Stomach (tissue), 9 donors: ENCODE results near the gene FIP1L1. TPM values are rescaled to one million over a fixed set of nuclear protein-coding genes. Genes with fewer than 3 reads are reported as not detected.
A peak's percentile ranks its signal among the peaks of the same experiment; 100 is the strongest.

ENCODE experiments used
- DNase-seq, 2 donors: peaks; one replicate each; pipeline versions ENCODE4 v3.0.0 to v3.0.0-alpha.2; 2013 to 2019
- H3K27ac ChIP-seq, 5 donors: fragments of 200-600 bp in 4 of 5; sonication (generic) in 4 of 5; one replicate each; pipeline ENCODE4 v1.5.1; 2013 to 2019; ENCODE audit warnings: mild to moderate bottlenecking in 1 of 5, moderate library complexity in 1 of 5
- H3K27me3 ChIP-seq, 3 donors: fragments of 200-600 bp; sonication (generic); one replicate each; pipeline ENCODE4 v1.5.1; 2017 to 2019; ENCODE audit warnings: mixed run types in 1 of 3
- H3K36me3 ChIP-seq, 4 donors: fragments of 200-600 bp; sonication (generic); 1 replicate in 3 of 4; 2 replicates in 1 of 4; pipeline ENCODE4 v1.5.1; 2016 to 2019
- H3K4me1 ChIP-seq, 4 donors: fragments of 200-600 bp; sonication (generic); one replicate each; pipeline ENCODE4 v1.5.1; 2016 to 2019
- H3K4me3 ChIP-seq, 4 donors: fragments of 200-600 bp; sonication (generic) in 3 of 4; one replicate each; pipeline ENCODE4 v1.5.1; 2016 to 2019; ENCODE audit warnings: mild to moderate bottlenecking in 1 of 4
- H3K9me3 ChIP-seq, 4 donors: fragments of 200-600 bp; sonication (generic); one replicate each; pipeline ENCODE4 v1.5.1; 2016 to 2019
- EP300 ChIP-seq: sonication (generic); formaldehyde crosslinking; IDR thresholded peaks from one replicate; pipeline ENCODE4 v1.6.1; 2017; ENCODE audit warnings: antibody characterized with exemption
- POLR2A ChIP-seq, 4 donors: fragments of 450-650 bp; IDR thresholded peaks; one replicate each; pipeline ENCODE4 v1.6.1; 2016; ENCODE audit warnings: antibody characterized with exemption in 4 of 4, control low read depth in 2 of 4, mild to moderate bottlenecking in 1 of 4, moderate library complexity in 1 of 4
- POLR2AphosphoS5 ChIP-seq, 3 donors: sonication (generic); formaldehyde crosslinking; IDR thresholded peaks; one replicate each; pipeline ENCODE4 v1.6.1; 2016; ENCODE audit warnings: antibody characterized with exemption in 3 of 3
- WGBS, 5 donors: extraction: QIAGEN DNeasy Blood & Tissue Kit in 3 of 5; methylation state at CpG; one replicate each; pipeline versions ENCODE4 v1.1.5 to v1.1.7; 2013 to 2018; 5-methylcytosine and 5-hydroxymethylcytosine counted together
- intact Hi-C: fragments of 100-400 bp; cut with DNase I; formaldehyde crosslinking; loops from one replicate; pipeline ENCODE4 v1.15.1; 2023; ENCODE audit warnings: low total_unique reads
- polyA plus RNA-seq, 3 donors: library from polyadenylated mRNA; stranded (reverse); fragments of 200-250 nt; gene quantifications; one replicate each; pipeline ENCODE4 v1.2.3, GENCODE V29; 2013
- total RNA-seq, 5 donors: library from RNA; depleted of rRNA; stranded (reverse); fragments of >200 nt; gene quantifications; one replicate each; pipeline versions ENCODE4 v1.1.0 to v1.2.3, GENCODE V29; 2014 to 2016
- TF ChIP-seq, protein P1 (sequence below), 7 experiments: fragments of 450-650 bp in 4 of 7; fragments of 200-600 bp in 3 of 7; sonication (generic) in 3 of 7; IDR thresholded peaks; one replicate each; pipeline ENCODE4 v1.5.1; 2016 to 2019; ENCODE audit warnings: antibody characterized with exemption in 7 of 7, control low read depth in 2 of 7, mild to moderate bottlenecking in 1 of 7
- donor health status: healthy with polysubstance abuse.
- donor health status: Bipolar disorder and iron deficiency.
- donor health status: healthy.

The FIP1L1 gene
- total and polyA plus RNA-seq, 8 donors = 19.9 to 91.1 (median 29.9) TPM

DNA sequence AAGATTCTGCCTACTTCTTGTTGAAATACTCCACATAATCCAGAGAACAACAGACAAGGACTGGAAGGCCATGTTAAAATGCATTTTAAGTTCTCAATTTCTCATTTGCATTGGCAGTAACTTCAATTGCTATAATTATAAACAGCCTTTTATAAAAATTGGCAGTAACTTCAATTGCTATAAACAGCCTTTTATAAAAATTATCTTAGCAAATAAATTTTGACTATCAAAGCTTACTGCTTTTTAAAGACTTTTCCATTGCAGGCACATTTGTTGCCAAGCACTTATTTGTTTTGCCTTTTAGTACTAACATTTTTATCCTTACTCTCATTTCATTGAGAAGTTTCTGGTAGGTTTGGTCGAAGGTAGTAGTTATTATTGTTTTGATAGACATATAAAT is 29.4 kb upstream of the FIP1L1 start:
- peaks cover 3 to 28% (median 21%) of the 10 kb centered on the region in 4 donors for H3K36me3 ChIP-seq
- TF ChIP-seq EP300 (no peak), POLR2AphosphoS5 (IDR thresholded peaks at IDR 0.05) (no peak), POLR2A (IDR thresholded peaks at IDR 0.05) (no peak)
- TF ChIP-seq, protein P1, sequence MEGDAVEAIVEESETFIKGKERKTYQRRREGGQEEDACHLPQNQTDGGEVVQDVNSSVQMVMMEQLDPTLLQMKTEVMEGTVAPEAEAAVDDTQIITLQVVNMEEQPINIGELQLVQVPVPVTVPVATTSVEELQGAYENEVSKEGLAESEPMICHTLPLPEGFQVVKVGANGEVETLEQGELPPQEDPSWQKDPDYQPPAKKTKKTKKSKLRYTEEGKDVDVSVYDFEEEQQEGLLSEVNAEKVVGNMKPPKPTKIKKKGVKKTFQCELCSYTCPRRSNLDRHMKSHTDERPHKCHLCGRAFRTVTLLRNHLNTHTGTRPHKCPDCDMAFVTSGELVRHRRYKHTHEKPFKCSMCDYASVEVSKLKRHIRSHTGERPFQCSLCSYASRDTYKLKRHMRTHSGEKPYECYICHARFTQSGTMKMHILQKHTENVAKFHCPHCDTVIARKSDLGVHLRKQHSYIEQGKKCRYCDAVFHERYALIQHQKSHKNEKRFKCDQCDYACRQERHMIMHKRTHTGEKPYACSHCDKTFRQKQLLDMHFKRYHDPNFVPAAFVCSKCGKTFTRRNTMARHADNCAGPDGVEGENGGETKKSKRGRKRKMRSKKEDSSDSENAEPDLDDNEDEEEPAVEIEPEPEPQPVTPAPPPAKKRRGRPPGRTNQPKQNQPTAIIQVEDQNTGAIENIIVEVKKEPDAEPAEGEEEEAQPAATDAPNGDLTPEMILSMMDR (IDR thresholded peaks at IDR 0.05) = no peak
- intact Hi-C loops = no loop called here
- H3K4me3 ChIP-seq = no peak overlapping the region
- H3K27me3 ChIP-seq = no peaks in the 10 kb centered on the region
- H3K4me1 ChIP-seq = peaks cover 0 to 12% (median 6%) of the 10 kb centered on the region in 4 donors
- 28 to 58% (median 40%) methylated on average over 1 of the region's 1 CpG for WGBS, 5 donors
- no peak overlapping the region for H3K27ac ChIP-seq
- no peak for DNase-seq
- no peaks in the 10 kb centered on the region for H3K9me3 ChIP-seq

DNA sequence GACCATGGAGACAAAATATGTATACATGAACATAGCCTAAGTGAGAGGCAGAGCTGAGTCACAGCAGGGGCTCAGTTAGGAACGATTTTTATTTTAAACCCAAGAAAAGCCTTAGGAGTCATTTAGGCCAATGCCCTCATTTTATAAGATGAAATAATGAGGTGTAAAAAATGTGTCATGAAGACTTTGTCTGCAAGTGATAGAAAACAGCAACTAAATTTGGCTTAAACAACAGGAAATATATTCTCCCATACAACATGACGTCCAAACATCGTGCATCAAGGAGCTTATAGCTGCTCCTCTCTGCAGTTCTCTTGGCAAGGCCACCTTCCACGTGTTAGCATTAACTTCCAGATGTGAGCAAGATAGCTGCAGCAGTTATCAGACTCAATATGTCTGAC is 28.4 kb upstream of the FIP1L1 start:
- Histone ChIP-seq H3K27ac (no peak overlapping the region), H3K4me3 (no peak overlapping the region), H3K4me1 (peaks cover 0 to 12% (median 6%) of the 10 kb centered on the region in 4 donors), H3K36me3 (peaks cover 3 to 31% (median 25%) of the 10 kb centered on the region in 4 donors), H3K9me3 (no peaks in the 10 kb centered on the region), H3K27me3 (no peaks in the 10 kb centered on the region)
- 80 to 85% (median 83%) methylated on average over 4 of the region's 4 CpGs for WGBS, 5 donors
- intact Hi-C loops = no loop called here
- TF ChIP-seq EP300 = no peak
- TF ChIP-seq POLR2AphosphoS5 (IDR thresholded peaks at IDR 0.05) = no peak
- TF ChIP-seq, protein P1 (IDR thresholded peaks at IDR 0.05) = no peak
- TF ChIP-seq POLR2A (IDR thresholded peaks at IDR 0.05) = no peak
- DNase-seq = peak in 1 of 2 donors; percentile 33

DNA sequence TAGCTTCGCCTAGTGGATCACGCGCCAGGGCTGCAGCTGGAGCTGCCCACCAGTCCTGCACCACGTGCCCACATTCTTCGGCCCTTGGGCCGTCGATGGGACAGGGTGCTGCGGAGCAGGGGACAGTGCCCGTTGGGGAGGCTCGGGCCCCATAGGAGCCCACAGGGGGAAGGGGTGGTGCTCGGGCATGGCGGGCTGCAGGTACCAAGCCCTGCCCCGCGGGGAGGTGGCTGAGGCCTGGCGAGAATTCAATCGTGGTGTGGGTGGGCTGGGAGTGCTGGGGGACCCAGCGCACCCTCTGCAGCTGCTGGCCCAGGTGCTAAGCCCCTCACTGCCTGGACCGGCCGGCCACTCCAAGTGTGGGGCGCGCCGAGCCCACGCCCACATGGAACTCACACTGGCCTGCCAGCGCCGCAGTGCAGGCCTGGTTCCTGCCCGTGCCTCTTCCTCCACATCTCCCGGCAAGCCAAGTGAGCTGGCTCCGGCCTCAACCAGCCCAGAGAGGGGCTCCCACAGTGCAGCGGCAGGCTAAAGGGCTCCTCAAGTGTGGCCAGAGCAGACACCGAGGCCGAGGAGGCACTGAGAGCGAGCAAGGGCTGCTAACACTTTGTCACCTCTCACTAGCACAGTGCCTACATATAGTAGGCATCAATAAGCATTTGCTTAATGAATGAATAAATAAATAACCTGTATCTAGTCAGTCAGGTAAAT is 23.3 kb upstream of the FIP1L1 start:
- no peaks in the 10 kb centered on the region for H3K27me3 ChIP-seq
- H3K9me3 ChIP-seq = no peaks in the 10 kb centered on the region
- intact Hi-C loops = no loop called here
- H3K36me3 ChIP-seq = peaks cover 3 to 31% (median 21%) of the 10 kb centered on the region in 4 donors
- no peak for TF ChIP-seq POLR2A (IDR thresholded peaks at IDR 0.05)
- TF ChIP-seq POLR2AphosphoS5 (IDR thresholded peaks at IDR 0.05) = no peak
- no peak for TF ChIP-seq EP300
- TF ChIP-seq, protein P1 (IDR thresholded peaks at IDR 0.05) = no peak
- H3K4me3 ChIP-seq = no peak overlapping the region
- no peak for DNase-seq
- 95 to 98% (median 97%) methylated on average over 23 to 32 of the region's 32 CpGs for WGBS, 5 donors
- H3K4me1 ChIP-seq = peaks cover 0 to 5% (median 0%) of the 10 kb centered on the region in 4 donors
- no peak overlapping the region for H3K27ac ChIP-seq

DNA sequence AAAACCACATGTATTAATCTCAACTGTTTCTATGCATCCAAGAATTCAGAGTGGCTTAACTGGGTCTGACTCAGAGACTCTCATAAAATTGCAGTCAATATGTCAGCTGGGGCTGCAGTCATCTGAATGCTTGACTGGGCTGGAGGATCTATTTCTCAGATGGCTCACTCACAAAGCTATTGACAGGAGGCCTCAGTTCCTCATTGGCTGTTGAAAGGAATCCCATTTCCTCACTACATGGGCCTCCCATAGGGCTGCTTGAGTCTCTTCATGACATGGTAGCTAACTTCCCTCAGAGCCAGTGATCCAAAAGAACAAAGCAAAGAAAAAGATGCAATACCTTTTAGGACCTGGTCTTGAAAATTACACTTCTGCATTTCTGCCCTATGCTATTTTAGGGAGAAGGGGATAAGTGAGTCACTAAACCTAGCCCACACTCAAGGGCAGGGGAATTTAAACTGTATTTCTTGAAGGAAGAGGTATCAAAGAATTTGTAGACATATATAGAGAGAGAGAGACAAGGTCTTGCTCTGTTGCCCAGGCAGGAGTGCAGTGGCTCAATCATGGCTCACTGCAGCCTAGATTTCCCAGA is 21.4 kb upstream of the FIP1L1 start:
- intact Hi-C loops = no loop called here
- Histone ChIP-seq H3K4me1 (peaks cover 0 to 13% (median 1%) of the 10 kb centered on the region in 4 donors), H3K27ac (no peak overlapping the region), H3K4me3 (no peak overlapping the region), H3K9me3 (no peaks in the 10 kb centered on the region), H3K36me3 (peaks cover 3 to 23% (median 19%) of the 10 kb centered on the region in 4 donors), H3K27me3 (no peaks in the 10 kb centered on the region)
- no peak for DNase-seq
- TF ChIP-seq POLR2AphosphoS5 (IDR thresholded peaks at IDR 0.05) (no peak), EP300 (no peak), POLR2A (IDR thresholded peaks at IDR 0.05) (no peak)
- TF ChIP-seq, protein P1 (IDR thresholded peaks at IDR 0.05) = no peak
